Dendritic cell treated with granulocyte-macrophage colony-stimulating factor and Interleukin-4, amounts not matched to agents 40 ng/mL and 50 ng/mL, for 4 days (primary cell): ENCODE data around the gene NDUFB5.

Experiments
- H3K27ac Mint-ChIP-seq: one replicate; pipeline ENCODE4 v1.8.0; 2022; ENCODE audit warnings: mild to moderate bottlenecking, mixed read lengths
- H3K27me3 Mint-ChIP-seq: one replicate; pipeline ENCODE4 v1.8.0; 2022; ENCODE audit warnings: mild to moderate bottlenecking, mixed read lengths
- H3K36me3 Mint-ChIP-seq: one replicate; pipeline ENCODE4 v1.8.0; 2022; ENCODE audit warnings: low read depth, mixed read lengths
- H3K4me1 Mint-ChIP-seq: one replicate; pipeline ENCODE4 v1.8.0; 2022; ENCODE audit warnings: low read depth, mixed read lengths
- H3K4me3 Mint-ChIP-seq: one replicate; pipeline ENCODE4 v1.8.0; 2022; ENCODE audit warnings: mild to moderate bottlenecking, moderate library complexity, mixed read lengths
- H3K9me3 Mint-ChIP-seq: one replicate; pipeline ENCODE4 v1.8.0; 2022; ENCODE audit warnings: mixed read lengths
- intact Hi-C: fragments of 100-400 bp; cut with micrococcal nuclease; formaldehyde crosslinking; loops from one replicate; pipeline ENCODE4 v1.15.0; 2022

NDUFB5 gene

DNA sequence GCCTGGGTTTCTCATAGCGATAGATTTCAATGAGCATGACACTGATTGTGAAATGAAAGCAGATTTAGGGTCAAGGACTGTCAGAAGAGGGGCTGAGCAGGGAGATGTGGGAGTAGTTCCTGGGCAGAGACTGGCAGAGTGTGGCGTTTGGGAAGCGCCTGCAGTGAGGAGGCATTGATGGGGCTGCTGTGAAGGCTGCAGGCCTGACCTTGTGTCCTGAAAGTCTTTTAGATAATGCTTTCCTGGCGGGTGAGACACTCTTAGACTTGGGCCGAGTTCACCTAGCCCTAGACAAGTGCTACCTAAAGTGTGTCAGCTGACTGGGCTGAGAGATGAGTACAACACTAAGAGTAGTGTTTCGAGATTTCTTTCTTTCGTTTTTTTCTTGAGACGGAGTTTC, 68.9 kb downstream of the NDUFB5 start:
- Mint-ChIP-seq H3K27ac (no peak overlapping the region), H3K27me3 (no peaks in the 10 kb centered on the region), H3K4me3 (no peak overlapping the region), H3K9me3 (no peaks in the 10 kb centered on the region), H3K4me1 (no peaks in the 10 kb centered on the region), H3K36me3 (no peaks in the 10 kb centered on the region)
- intact Hi-C loops: no loop called here

DNA sequence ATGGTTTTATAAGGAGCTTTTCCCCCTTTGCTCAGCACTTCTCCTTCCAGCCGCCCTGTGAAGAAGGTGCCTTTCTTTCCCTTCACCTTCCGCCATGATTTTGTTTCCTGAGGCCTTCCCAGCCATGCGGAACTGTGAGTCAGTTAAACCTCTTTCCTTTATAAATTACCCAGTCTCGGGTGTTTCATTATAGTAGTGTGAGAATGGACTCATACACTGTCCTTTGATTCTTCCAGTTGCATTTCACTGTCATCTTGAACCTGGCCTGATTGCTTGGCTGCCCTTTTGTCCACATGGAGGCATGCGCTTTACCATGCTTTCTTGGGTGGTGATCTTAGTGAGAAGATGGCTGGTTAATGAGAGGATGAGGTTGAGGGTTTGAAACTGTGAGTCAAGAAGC, 71.5 kb downstream of the NDUFB5 start:
- intact Hi-C loops: no loop called here
- Mint-ChIP-seq H3K27ac (no peak overlapping the region), H3K36me3 (no peaks in the 10 kb centered on the region), H3K27me3 (no peaks in the 10 kb centered on the region), H3K4me1 (no peaks in the 10 kb centered on the region), H3K4me3 (no peak overlapping the region), H3K9me3 (no peaks in the 10 kb centered on the region)
